Stimulated activated memory B cell treated with anti-CD40 and anti-IgM and Interleukin-4, amounts not matched to agents 10 μg/mL and 1 μg/mL and 100 μg/mL, for 72 hours (primary cell): ENCODE data around the gene GRIK5.
"Not testable (repeated sequence)": the region's sequence is repeated elsewhere in the genome, so short reads cannot be mapped to it uniquely, and the experiment has no call there.

Experiments
- ATAC-seq: fragments of 150-1000 bp; cut with Tn5 transposase; 2 replicates; pipeline ENCODE4 v1.10.0; 2021
- H3K27ac Mint-ChIP-seq: one replicate; pipeline ENCODE4 v1.8.0; 2022; ENCODE audit warnings: mild to moderate bottlenecking, mixed read lengths
- H3K27me3 Mint-ChIP-seq: one replicate; pipeline ENCODE4 v1.8.0; 2022; ENCODE audit warnings: mixed read lengths
- H3K36me3 Mint-ChIP-seq: one replicate; pipeline ENCODE4 v1.8.0; 2022; ENCODE audit warnings: mixed read lengths
- H3K4me1 Mint-ChIP-seq: one replicate; pipeline ENCODE4 v1.8.0; 2022; ENCODE audit warnings: mixed read lengths
- H3K4me3 Mint-ChIP-seq: one replicate; pipeline ENCODE4 v1.8.0; 2022; ENCODE audit warnings: mild to moderate bottlenecking, moderate library complexity, mixed read lengths
- H3K9me3 Mint-ChIP-seq: one replicate; pipeline ENCODE4 v1.8.0; 2022; ENCODE audit warnings: mixed read lengths

Gene GRIK5

GRCh38 chr19:42030645-42031440 is 39.2 kb downstream of the GRIK5 start:
- H3K9me3 Mint-ChIP-seq, result no peaks in the 10 kb centered on the region
- no peak overlapping the region for H3K4me3 Mint-ChIP-seq
- H3K36me3 Mint-ChIP-seq, result no peaks in the 10 kb centered on the region
- peaks cover 23% of the 10 kb centered on the region for H3K27me3 Mint-ChIP-seq
- ATAC-seq, result no peak
- H3K27ac Mint-ChIP-seq, result no peak overlapping the region
- H3K4me1 Mint-ChIP-seq, result peaks cover 9% of the 10 kb centered on the region

GRCh38 chr19:42028304-42029216 is 41.4 kb downstream of the GRIK5 start:
- Mint-ChIP-seq H3K9me3 (no peaks in the 10 kb centered on the region), H3K36me3 (no peaks in the 10 kb centered on the region), H3K4me1 (no peaks in the 10 kb centered on the region), H3K27me3 (peaks cover 44% of the 10 kb centered on the region), H3K4me3 (no peak overlapping the region), H3K27ac (no peak overlapping the region)
- ATAC-seq, result no peak

GRCh38 chr19:42024622-42025111 is 45.3 kb downstream of the GRIK5 start:
- Mint-ChIP-seq H3K4me1 (no peaks in the 10 kb centered on the region), H3K4me3 (no peak overlapping the region), H3K36me3 (no peaks in the 10 kb centered on the region), H3K27me3 (peaks cover 58% of the 10 kb centered on the region), H3K27ac (no peak overlapping the region), H3K9me3 (no peaks in the 10 kb centered on the region)
- ATAC-seq, result no peak

- Mint-ChIP-seq H3K9me3 (no peaks in the 10 kb centered on the region), H3K27ac (no peak overlapping the region), H3K36me3 (no peaks in the 10 kb centered on the region), H3K4me1 (no peaks in the 10 kb centered on the region), H3K27me3 (peaks cover 63% of the 10 kb centered on the region), H3K4me3 (no peak overlapping the region)
- ATAC-seq, result no peak
These were observed 46.1 kb downstream of the GRIK5 start for GRCh38 chr19:42023943-42024260.

GRCh38 chr19:42023121-42023942 is 46.7 kb downstream of the GRIK5 start:
- H3K36me3 Mint-ChIP-seq, result no peaks in the 10 kb centered on the region
- peaks cover 58% of the 10 kb centered on the region for H3K27me3 Mint-ChIP-seq
- no peaks in the 10 kb centered on the region for H3K9me3 Mint-ChIP-seq
- no peak for ATAC-seq
- no peak overlapping the region for H3K4me3 Mint-ChIP-seq
- H3K27ac Mint-ChIP-seq, result no peak overlapping the region
- no peaks in the 10 kb centered on the region for H3K4me1 Mint-ChIP-seq

- H3K27ac Mint-ChIP-seq, result no peak overlapping the region
- no peak for ATAC-seq
- peaks cover 57% of the 10 kb centered on the region for H3K27me3 Mint-ChIP-seq
- H3K9me3 Mint-ChIP-seq, result no peaks in the 10 kb centered on the region
- no peaks in the 10 kb centered on the region for H3K4me1 Mint-ChIP-seq
- H3K36me3 Mint-ChIP-seq, result no peaks in the 10 kb centered on the region
- H3K4me3 Mint-ChIP-seq, result no peak overlapping the region
These were observed 47.4 kb downstream of the GRIK5 start for GRCh38 chr19:42022616-42023015.

GRCh38 chr19:42021185-42021584 is 48.8 kb downstream of the GRIK5 start:
- peak; percentile 22 for ATAC-seq
- Mint-ChIP-seq H3K4me1 (no peaks in the 10 kb centered on the region), H3K4me3 (no peak overlapping the region), H3K27ac (no peak overlapping the region), H3K36me3 (no peaks in the 10 kb centered on the region), H3K9me3 (no peaks in the 10 kb centered on the region), H3K27me3 (peaks cover 51% of the 10 kb centered on the region)

GRCh38 chr19:42018503-42019193 is 51.4 kb downstream of the GRIK5 start:
- Mint-ChIP-seq H3K4me3 (no peak overlapping the region), H3K9me3 (no peaks in the 10 kb centered on the region), H3K27me3 (peaks cover 29% of the 10 kb centered on the region), H3K27ac (no peak overlapping the region), H3K36me3 (no peaks in the 10 kb centered on the region), H3K4me1 (no peaks in the 10 kb centered on the region)
- no peak for ATAC-seq

GRCh38 chr19:42017040-42017439 is 53.0 kb downstream of the GRIK5 start:
- Mint-ChIP-seq H3K4me3 (no peak overlapping the region), H3K9me3 (no peaks in the 10 kb centered on the region), H3K27ac (no peak overlapping the region), H3K36me3 (no peaks in the 10 kb centered on the region), H3K27me3 (peaks cover 27% of the 10 kb centered on the region), H3K4me1 (no peaks in the 10 kb centered on the region)
- no peak for ATAC-seq

- H3K9me3 Mint-ChIP-seq, result not testable (repeated sequence)
These were observed 57.3 kb downstream of the GRIK5 start for GRCh38 chr19:42012747-42013146.

GRCh38 chr19:42010245-42011126 is 59.5 kb downstream of the GRIK5 start:
- peaks cover 22% of the 10 kb centered on the region for H3K27me3 Mint-ChIP-seq
- H3K9me3 Mint-ChIP-seq, result no peaks in the 10 kb centered on the region
- H3K4me1 Mint-ChIP-seq, result no peaks in the 10 kb centered on the region
- no peaks in the 10 kb centered on the region for H3K36me3 Mint-ChIP-seq
- no peak for ATAC-seq
- no peak overlapping the region for H3K27ac Mint-ChIP-seq
- H3K4me3 Mint-ChIP-seq, result no peak overlapping the region

More at GRCh38 chr19:42012747-42013146, 57.3 kb downstream of the GRIK5 start:
- not testable (repeated sequence) for H3K27ac Mint-ChIP-seq, H3K36me3 Mint-ChIP-seq, H3K4me1 Mint-ChIP-seq, ATAC-seq, H3K4me3 Mint-ChIP-seq, H3K27me3 Mint-ChIP-seq

GRCh38 chr19:42006569-42006968 is 63.4 kb downstream of the GRIK5 start:
- H3K9me3 Mint-ChIP-seq, result no peaks in the 10 kb centered on the region
- peaks cover 61% of the 10 kb centered on the region for H3K27me3 Mint-ChIP-seq
- H3K4me3 Mint-ChIP-seq, result no peak overlapping the region
- ATAC-seq, result peak; percentile 16
- no peaks in the 10 kb centered on the region for H3K36me3 Mint-ChIP-seq
- H3K4me1 Mint-ChIP-seq, result no peaks in the 10 kb centered on the region
- H3K27ac Mint-ChIP-seq, result no peak overlapping the region

GRCh38 chr19:42005504-42005903 is 64.5 kb downstream of the GRIK5 start:
- no peak overlapping the region for H3K4me3 Mint-ChIP-seq
- no peaks in the 10 kb centered on the region for H3K4me1 Mint-ChIP-seq
- no peak for ATAC-seq
- H3K27ac Mint-ChIP-seq, result no peak overlapping the region
- no peaks in the 10 kb centered on the region for H3K9me3 Mint-ChIP-seq
- peaks cover 71% of the 10 kb centered on the region for H3K27me3 Mint-ChIP-seq
- no peaks in the 10 kb centered on the region for H3K36me3 Mint-ChIP-seq
